Activated CD8-positive, alpha-beta memory T cell treated with anti-CD3 and anti-CD28 coated beads, Interleukin-2, amount 10 ng/mL, durations not matched to agents 7 days and 5 days (primary cell): Measurements from ENCODE around the gene DEFB131A. TPM values are rescaled to one million over a fixed set of nuclear protein-coding genes. Genes with fewer than 3 reads are reported as not detected.
"Not testable (repeated sequence)": the region's sequence is repeated elsewhere in the genome, so short reads cannot be mapped to it uniquely, and the experiment has no call there.

Experiments used
- ATAC-seq: fragments of 150-1000 bp; cut with Tn5 transposase; one replicate; pipeline ENCODE4 v1.10.0; 2021; ENCODE audit warnings: moderate library complexity
- CTCF ChIA-PET: fragments of 350-600 bp; sonication (Branson Sonifier 250); formaldehyde crosslinking; loops from one replicate; lab custom pipeline; 2021; ENCODE audit warnings: antibody characterized with exemption; lab: Charles Lee
- DNase-seq: peaks from one replicate; pipeline ENCODE4 v3.0.0-alpha.2; 2020
- H3K27ac Mint-ChIP-seq: one replicate; pipeline ENCODE4 v1.8.0; 2021; ENCODE audit warnings: mild to moderate bottlenecking, mixed read lengths
- H3K27me3 Mint-ChIP-seq: one replicate; pipeline ENCODE4 v1.8.0; 2021; ENCODE audit warnings: mixed read lengths
- H3K36me3 Mint-ChIP-seq: one replicate; pipeline ENCODE4 v1.8.0; 2021; ENCODE audit warnings: mild to moderate bottlenecking, mixed read lengths
- H3K4me1 Mint-ChIP-seq: one replicate; pipeline ENCODE4 v1.8.0; 2021; ENCODE audit warnings: mixed read lengths
- H3K4me3 Mint-ChIP-seq: one replicate; pipeline ENCODE4 v1.8.0; 2021; ENCODE audit warnings: mild to moderate bottlenecking, moderate library complexity, mixed read lengths
- H3K9me3 Mint-ChIP-seq: one replicate; pipeline ENCODE4 v1.8.0; 2022; ENCODE audit warnings: low read depth, mixed read lengths
- total RNA-seq, 2 experiments: library from RNA; stranded (reverse); gene quantifications; one replicate each; pipeline ENCODE4 v1.2.3, GENCODE V29; 2021

The DEFB131A gene
- total RNA-seq, 2 experiments from 2014 or later, result not detected

DNA sequence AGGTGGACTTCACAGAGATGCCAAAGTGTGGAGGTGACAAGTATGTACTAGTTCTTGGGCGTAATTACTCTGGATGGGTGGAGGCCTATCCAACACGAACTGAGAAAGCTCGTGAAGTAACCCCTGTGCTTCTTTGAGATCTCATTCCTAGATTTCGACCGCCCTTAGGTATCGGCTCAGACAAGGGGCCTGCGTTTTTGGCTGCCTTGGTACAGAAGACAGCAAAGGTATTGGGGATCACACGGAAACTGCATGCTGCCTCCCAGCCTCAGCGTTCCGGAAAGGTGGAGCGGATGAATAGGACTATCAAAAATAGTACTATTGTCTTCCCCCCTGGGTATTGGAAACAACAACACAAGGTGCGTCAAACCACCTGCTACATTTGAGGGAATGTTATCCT is 35.9 kb downstream of the DEFB131A start:
- H3K9me3 Mint-ChIP-seq, H3K4me1 Mint-ChIP-seq, H3K27ac Mint-ChIP-seq, H3K36me3 Mint-ChIP-seq, CTCF ChIA-PET, DNase-seq, ATAC-seq, H3K27me3 Mint-ChIP-seq, H3K4me3 Mint-ChIP-seq: not testable (repeated sequence)

- CTCF ChIA-PET, result not testable (repeated sequence)
Measured at GRCh38 chr4:9482871-9483270, 38.7 kb downstream of the DEFB131A start.

GRCh38 chr4:9483682-9484081 is 39.5 kb downstream of the DEFB131A start:
- H3K36me3 Mint-ChIP-seq, H3K4me1 Mint-ChIP-seq, H3K9me3 Mint-ChIP-seq, ATAC-seq, H3K27me3 Mint-ChIP-seq, CTCF ChIA-PET, H3K4me3 Mint-ChIP-seq, DNase-seq, H3K27ac Mint-ChIP-seq: not testable (repeated sequence)

More at GRCh38 chr4:9482871-9483270, 38.7 kb downstream of the DEFB131A start:
- H3K27ac Mint-ChIP-seq, H3K27me3 Mint-ChIP-seq, ATAC-seq, DNase-seq, H3K4me3 Mint-ChIP-seq, H3K9me3 Mint-ChIP-seq, H3K4me1 Mint-ChIP-seq, H3K36me3 Mint-ChIP-seq: not testable (repeated sequence)

GRCh38 chr4:9486880-9487279 is 42.7 kb downstream of the DEFB131A start:
- H3K4me3 Mint-ChIP-seq, CTCF ChIA-PET, H3K27me3 Mint-ChIP-seq, H3K27ac Mint-ChIP-seq, H3K36me3 Mint-ChIP-seq, H3K4me1 Mint-ChIP-seq, H3K9me3 Mint-ChIP-seq, DNase-seq, ATAC-seq: not testable (repeated sequence)

DNA sequence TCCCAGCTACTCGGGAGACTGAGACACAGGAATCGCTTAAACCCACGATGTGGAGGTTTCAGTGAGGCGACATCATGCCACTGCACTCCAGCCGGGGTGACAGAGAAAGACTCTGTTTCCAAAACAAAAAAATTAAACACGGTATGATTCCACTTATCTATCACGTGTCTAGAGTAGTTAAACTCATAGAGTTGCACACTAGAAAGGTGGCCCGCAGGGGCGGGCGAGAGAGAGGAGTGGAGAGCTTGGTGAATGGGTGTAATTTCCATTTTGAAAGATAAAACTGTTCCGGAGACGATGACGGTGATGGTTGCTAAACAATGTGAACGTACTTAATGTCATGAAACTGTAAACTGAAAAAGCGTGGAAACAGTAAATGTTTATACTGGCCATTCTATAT is 44.6 kb downstream of the DEFB131A start:
- H3K4me1 Mint-ChIP-seq, H3K27ac Mint-ChIP-seq, CTCF ChIA-PET, DNase-seq, H3K4me3 Mint-ChIP-seq, ATAC-seq, H3K9me3 Mint-ChIP-seq, H3K27me3 Mint-ChIP-seq, H3K36me3 Mint-ChIP-seq: not testable (repeated sequence)

GRCh38 chr4:9490496-9490895 is 46.3 kb downstream of the DEFB131A start:
- not testable (repeated sequence) for ATAC-seq, H3K27ac Mint-ChIP-seq

DNA sequence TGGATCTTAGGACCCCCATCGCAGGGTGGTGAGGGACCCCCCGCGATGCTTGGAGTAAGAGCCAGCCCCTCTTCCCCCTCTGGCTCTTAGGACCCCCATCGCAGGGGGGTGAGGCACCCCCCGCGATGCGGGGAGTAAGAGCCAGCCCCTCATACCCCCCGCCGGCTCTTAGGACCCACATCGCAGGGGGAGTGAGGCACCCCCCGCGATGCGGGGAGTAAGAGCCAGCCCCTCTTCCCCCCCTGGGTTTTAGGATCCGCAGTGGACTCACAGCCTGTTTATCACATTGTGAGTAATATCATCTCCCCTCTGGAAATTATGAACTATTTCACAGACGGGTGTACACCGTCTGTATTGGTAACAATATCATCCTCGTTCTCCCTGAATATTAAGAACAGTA is 46.8 kb downstream of the DEFB131A start:
- DNase-seq, H3K27me3 Mint-ChIP-seq, H3K36me3 Mint-ChIP-seq, ATAC-seq, CTCF ChIA-PET, H3K9me3 Mint-ChIP-seq, H3K4me1 Mint-ChIP-seq, H3K27ac Mint-ChIP-seq, H3K4me3 Mint-ChIP-seq: not testable (repeated sequence)

More at GRCh38 chr4:9490496-9490895, 46.3 kb downstream of the DEFB131A start:
- CTCF ChIA-PET, H3K27me3 Mint-ChIP-seq, DNase-seq, H3K36me3 Mint-ChIP-seq, H3K4me3 Mint-ChIP-seq, H3K4me1 Mint-ChIP-seq, H3K9me3 Mint-ChIP-seq: not testable (repeated sequence)

GRCh38 chr4:9493589-9493988 is 49.4 kb downstream of the DEFB131A start:
- not testable (repeated sequence) for ATAC-seq, H3K27ac Mint-ChIP-seq, H3K4me3 Mint-ChIP-seq, H3K4me1 Mint-ChIP-seq, H3K27me3 Mint-ChIP-seq, DNase-seq, H3K9me3 Mint-ChIP-seq, H3K36me3 Mint-ChIP-seq
- CTCF ChIA-PET, result interaction anchor here (3.4 kb wide), 1 partner anchor 38 kb away, joined by 9 read pairs; no protein-coding TSS in a partner anchor

DNA sequence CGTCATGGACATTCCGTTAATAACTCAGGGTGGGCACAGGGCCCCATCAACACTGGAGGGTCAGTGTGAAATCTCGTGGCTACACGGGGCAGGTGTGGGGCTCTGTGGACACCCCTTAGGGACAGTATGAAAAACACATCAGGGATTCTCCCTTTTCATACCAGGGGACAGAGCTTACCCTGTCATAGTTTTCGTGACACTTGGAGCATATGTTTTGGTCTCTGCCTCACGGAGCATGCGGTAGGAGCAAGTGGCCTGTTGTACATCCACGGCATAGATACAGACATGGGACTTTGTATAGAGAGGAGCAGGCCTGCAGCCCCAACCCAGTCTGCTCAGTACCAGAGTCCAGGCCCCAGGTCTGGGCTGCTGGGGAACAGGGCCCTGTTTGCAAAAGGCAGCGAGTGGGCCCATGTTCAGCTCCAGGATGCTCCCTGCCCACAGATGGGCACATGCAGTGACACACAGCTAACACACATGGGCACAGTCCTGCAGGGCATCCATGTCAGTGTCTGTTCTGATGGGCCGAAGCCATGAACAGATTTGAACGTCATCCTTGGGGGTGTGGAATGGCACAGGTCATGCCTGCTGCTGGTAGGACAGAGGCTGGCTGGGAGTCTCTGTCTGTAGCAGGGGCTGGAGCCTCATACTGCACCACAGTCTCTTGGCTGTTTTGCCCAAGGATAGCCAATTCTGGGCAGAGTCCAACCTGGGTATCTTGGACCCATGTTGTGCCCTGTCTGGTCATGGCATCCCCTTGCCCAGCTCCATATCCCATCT is 50.2 kb downstream of the DEFB131A start:
- H3K4me1 Mint-ChIP-seq, H3K4me3 Mint-ChIP-seq, H3K36me3 Mint-ChIP-seq, H3K9me3 Mint-ChIP-seq, DNase-seq, ATAC-seq, H3K27ac Mint-ChIP-seq, H3K27me3 Mint-ChIP-seq: not testable (repeated sequence)
- CTCF ChIA-PET, result interaction anchor here (3.4 kb wide), 1 partner anchor 38 kb away, joined by 9 read pairs; no protein-coding TSS in a partner anchor

GRCh38 chr4:9495443-9495842 is 51.2 kb downstream of the DEFB131A start:
- H3K36me3 Mint-ChIP-seq, H3K4me3 Mint-ChIP-seq, H3K27me3 Mint-ChIP-seq, H3K4me1 Mint-ChIP-seq, H3K27ac Mint-ChIP-seq, ATAC-seq, H3K9me3 Mint-ChIP-seq: not testable (repeated sequence)
- CTCF ChIA-PET, result interaction anchor here (3.4 kb wide), 1 partner anchor 37 kb away, joined by 9 read pairs; no protein-coding TSS in a partner anchor
- DNase-seq, result peak; percentile 78

DNA sequence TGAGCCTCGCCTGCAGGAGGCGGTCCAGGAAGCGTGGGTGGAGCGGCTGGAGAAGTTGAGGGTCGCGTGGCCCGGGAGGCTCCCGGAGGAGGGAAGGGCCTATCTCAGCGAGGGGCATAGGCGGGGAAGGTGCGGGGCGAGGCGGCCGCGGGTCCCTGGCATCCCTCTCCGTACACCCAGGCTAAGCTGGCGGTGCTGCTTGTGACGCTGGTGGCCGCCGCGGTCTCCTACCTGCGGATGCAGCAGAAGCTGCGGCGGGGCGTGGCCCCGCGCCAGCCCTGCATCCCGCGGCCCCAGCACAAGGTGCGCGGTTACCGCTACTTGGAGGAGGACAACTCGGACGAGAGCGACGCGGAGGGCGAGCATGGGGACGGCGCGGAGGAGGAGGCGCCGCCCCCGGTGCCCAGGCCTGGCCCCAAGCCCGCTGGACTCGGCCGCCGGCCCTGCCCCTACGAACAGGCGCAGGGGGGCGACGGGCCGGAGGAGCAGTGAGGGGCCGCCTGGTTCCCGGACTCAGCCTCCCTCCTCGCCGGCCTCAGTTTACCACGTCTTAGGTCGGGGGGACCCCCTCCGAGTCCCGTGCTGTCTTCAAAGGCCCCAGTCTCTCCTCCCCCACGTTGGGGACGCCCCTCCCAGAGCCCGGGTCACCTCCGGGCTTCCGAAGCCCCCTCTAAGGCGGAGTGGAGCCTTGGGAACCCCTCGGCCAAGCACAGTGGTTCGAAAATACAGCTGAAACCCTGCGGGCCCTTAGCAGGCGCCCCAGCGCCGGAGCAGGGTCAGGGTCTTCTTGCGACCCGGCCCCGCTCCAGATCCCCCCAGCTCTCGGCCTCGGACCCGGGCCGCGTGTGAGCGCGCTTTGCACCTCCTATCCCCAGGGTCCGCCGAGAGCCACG is 53.6 kb downstream of the DEFB131A start:
- H3K4me1 Mint-ChIP-seq, H3K9me3 Mint-ChIP-seq, H3K27me3 Mint-ChIP-seq, DNase-seq, ATAC-seq, H3K36me3 Mint-ChIP-seq, H3K4me3 Mint-ChIP-seq, H3K27ac Mint-ChIP-seq, CTCF ChIA-PET: not testable (repeated sequence)

DNA sequence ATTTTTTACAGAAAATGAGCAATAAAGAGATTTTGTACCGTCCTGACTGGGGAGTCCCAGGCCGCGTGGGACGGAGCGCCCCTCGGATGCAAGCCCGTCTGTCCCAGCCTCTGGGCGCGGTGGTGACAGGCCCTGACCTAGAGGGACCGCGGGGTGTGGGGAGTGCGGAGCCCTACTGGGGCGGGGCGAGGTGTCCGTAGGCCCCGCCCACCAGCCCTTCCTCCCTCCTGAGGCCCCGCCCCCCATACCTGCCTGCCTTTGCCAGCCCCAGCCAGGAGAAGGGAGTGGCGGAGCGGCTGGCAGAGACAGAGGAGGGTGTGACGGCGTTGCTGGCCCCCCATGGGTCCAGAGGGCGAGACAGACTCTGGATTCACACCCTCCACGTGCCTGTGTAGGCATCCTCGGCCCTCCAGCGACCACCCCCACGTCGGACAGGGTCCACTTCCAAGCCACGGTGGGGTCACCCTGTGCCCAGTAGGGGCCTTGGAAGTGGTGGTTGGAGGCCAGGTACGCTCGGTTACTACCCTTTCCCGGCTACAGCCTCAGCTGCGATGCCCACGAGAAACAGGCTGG is 54.3 kb downstream of the DEFB131A start:
- CTCF ChIA-PET, H3K27ac Mint-ChIP-seq, H3K4me1 Mint-ChIP-seq, DNase-seq, H3K36me3 Mint-ChIP-seq, ATAC-seq, H3K9me3 Mint-ChIP-seq, H3K4me3 Mint-ChIP-seq, H3K27me3 Mint-ChIP-seq: not testable (repeated sequence)

DNA sequence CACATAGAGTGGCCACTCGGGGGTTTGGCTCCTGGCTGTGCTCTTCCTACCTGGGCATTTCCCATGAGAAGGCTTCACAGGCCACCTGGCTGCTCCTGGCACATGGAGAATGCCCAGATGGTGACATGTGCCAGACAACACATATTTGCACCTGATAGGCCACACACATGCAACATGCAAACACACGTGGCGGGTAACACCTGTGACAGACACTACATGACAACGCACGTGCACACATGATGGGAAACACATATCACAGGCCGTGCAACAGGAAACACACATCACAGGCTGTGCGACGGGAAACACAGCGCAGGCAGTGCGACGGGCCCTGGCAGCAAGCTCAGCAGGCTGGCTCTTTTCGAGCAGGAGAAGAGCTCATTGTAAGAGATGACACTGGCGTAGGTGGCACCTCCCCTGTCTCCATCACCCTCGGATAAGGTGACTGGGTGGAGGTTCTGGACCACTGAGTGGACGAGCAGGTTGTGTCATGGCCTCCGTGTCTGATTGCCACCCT is 55.8 kb downstream of the DEFB131A start:
- H3K27ac Mint-ChIP-seq, H3K4me3 Mint-ChIP-seq, CTCF ChIA-PET, H3K4me1 Mint-ChIP-seq, H3K9me3 Mint-ChIP-seq, DNase-seq, ATAC-seq, H3K36me3 Mint-ChIP-seq, H3K27me3 Mint-ChIP-seq: not testable (repeated sequence)
